Measurements from ENCODE around the gene NAV1.

GRCh38 chr1:201586806-201587205, 47.9 kb downstream of the NAV1 start:
- TF ChIP-seq POLR2AphosphoS5 (IDR thresholded peaks at IDR 0.05) (no peak), CTCF (IDR thresholded peaks at IDR 0.05) (no peak)
